HepG2 (cell line): ENCODE results near the gene IFT52. TPM values are rescaled to one million over a fixed set of nuclear protein-coding genes. Genes with fewer than 3 reads are reported as not detected.
A peak's percentile ranks its signal among the peaks of the same experiment; 100 is the strongest.

Experiments
- DNMT3B ChIP-seq: conservative IDR thresholded peaks from 2 replicates; pipeline ENCODE4 v1.6.1; 2016; ENCODE audit warnings: missing biosample characterization, control low read depth
- ESRRA ChIP-seq: sonication (generic); formaldehyde crosslinking; IDR thresholded peaks from 2 replicates; pipeline ENCODE4 v1.5.1; 2020; ENCODE audit warnings: mild to moderate bottlenecking, low read depth, missing genetic modification reagents
- GPN1 ChIP-seq: sonication (generic); formaldehyde crosslinking; IDR thresholded peaks from 2 replicates; pipeline ENCODE4 v1.5.1; 2020; ENCODE audit warnings: missing genetic modification reagents, borderline replicate concordance
- HOXA3 ChIP-seq: sonication (generic); formaldehyde crosslinking; IDR thresholded peaks from 2 replicates; pipeline ENCODE4 v1.5.0; 2020; ENCODE audit warnings: missing genetic modification reagents
- IKZF4 ChIP-seq: sonication (generic); formaldehyde crosslinking; IDR thresholded peaks from 2 replicates; pipeline ENCODE4 v1.5.1; 2020; ENCODE audit warnings: borderline replicate concordance, mild to moderate bottlenecking, low read depth, missing genetic modification reagents; ENCODE audit errors: not compliant biosample characterization
- KLF12 ChIP-seq: sonication (generic); formaldehyde crosslinking; IDR thresholded peaks from 2 replicates; pipeline ENCODE4 v1.4.0; 2020; ENCODE audit warnings: missing genetic modification reagents, borderline replicate concordance
- SAP130 ChIP-seq: IDR thresholded peaks from 2 replicates; pipeline ENCODE4 v1.6.1; 2016; ENCODE audit warnings: low read depth
- SETDB1 ChIP-seq: sonication (generic); formaldehyde crosslinking; IDR thresholded peaks from 2 replicates; pipeline ENCODE4 v1.5.1; 2020; ENCODE audit warnings: missing genetic modification reagents, mild to moderate bottlenecking, borderline replicate concordance
- SMC3 ChIP-seq: IDR thresholded peaks from 2 replicates; pipeline ENCODE4 v1.6.1; 2011; ENCODE audit warnings: low read length, improper control_type of control experiment
- SMYD3 ChIP-seq: sonication (generic); formaldehyde crosslinking; IDR thresholded peaks from 2 replicates; pipeline ENCODE4 v1.8.1; 2023; ENCODE audit warnings: mild to moderate bottlenecking, missing genetic modification reagents
- THAP9 ChIP-seq: sonication (generic); formaldehyde crosslinking; IDR thresholded peaks from 2 replicates; pipeline ENCODE4; 2020; ENCODE audit warnings: missing genetic modification reagents, mild to moderate bottlenecking, borderline replicate concordance
- U2AF1 ChIP-seq: fragments of 200-400 bp; formaldehyde crosslinking; optimal IDR thresholded peaks from 2 replicates; pipeline ENCODE3; 2017; ENCODE audit warnings: mild to moderate bottlenecking, low read depth, low read length
- ZC3H13 ChIP-seq: sonication (generic); formaldehyde crosslinking; IDR thresholded peaks from 2 replicates; pipeline ENCODE4 v1.8.1; 2023; ENCODE audit warnings: mild to moderate bottlenecking, missing genetic modification reagents, moderate library complexity
- ZMAT3 ChIP-seq: sonication (generic); formaldehyde crosslinking; conservative IDR thresholded peaks from 2 replicates; pipeline ENCODE4 v1.7.0; 2021; ENCODE audit warnings: missing genetic modification reagents
- ZNF121 ChIP-seq: sonication (generic); formaldehyde crosslinking; IDR thresholded peaks from 2 replicates; pipeline ENCODE4 v1.5.0; 2020; ENCODE audit warnings: mild to moderate bottlenecking, missing genetic modification reagents
- ZNF224 ChIP-seq: sonication (generic); formaldehyde crosslinking; IDR thresholded peaks from 2 replicates; pipeline ENCODE4 v1.5.0; 2020; ENCODE audit warnings: mild to moderate bottlenecking, missing genetic modification reagents
- ZNF264 ChIP-seq: sonication (generic); formaldehyde crosslinking; IDR thresholded peaks from 2 replicates; pipeline ENCODE4 v1.4.0; 2020; ENCODE audit warnings: missing genetic modification reagents
- ZNF543 ChIP-seq: sonication (generic); formaldehyde crosslinking; IDR thresholded peaks from 2 replicates; pipeline ENCODE4 v1.4.0; 2020; ENCODE audit warnings: mild to moderate bottlenecking, missing genetic modification reagents
- ZNF567 ChIP-seq: sonication (generic); formaldehyde crosslinking; IDR thresholded peaks from 2 replicates; pipeline ENCODE4 v1.8.1; 2023; ENCODE audit warnings: mild to moderate bottlenecking, missing genetic modification reagents, borderline replicate concordance
- ZNF619 ChIP-seq: sonication (generic); formaldehyde crosslinking; IDR thresholded peaks from 2 replicates; pipeline ENCODE4 v1.4.0; 2020; ENCODE audit warnings: mild to moderate bottlenecking, missing genetic modification reagents
- ZNF672 ChIP-seq: sonication (generic); formaldehyde crosslinking; IDR thresholded peaks from 2 replicates; pipeline ENCODE4 v1.8.1; 2022; ENCODE audit warnings: missing genetic modification reagents
- ZSCAN12 ChIP-seq: sonication (generic); formaldehyde crosslinking; IDR thresholded peaks from 2 replicates; pipeline ENCODE4 v1.9.0; 2021; ENCODE audit warnings: mild to moderate bottlenecking, missing genetic modification reagents
- ZSCAN30 ChIP-seq: sonication (generic); formaldehyde crosslinking; IDR thresholded peaks from 2 replicates; pipeline ENCODE4 v1.5.0; 2020; ENCODE audit warnings: mild to moderate bottlenecking, missing genetic modification reagents
- ZXDC ChIP-seq: sonication (generic); formaldehyde crosslinking; IDR thresholded peaks from 2 replicates; pipeline ENCODE4 v1.5.0; 2020; ENCODE audit warnings: mild to moderate bottlenecking, missing genetic modification reagents
- polyA plus RNA-seq, 8 experiments: library from polyadenylated mRNA; depleted of rRNA in 3 of 8; stranded (reverse) in 7 of 8; unstranded in 1 of 8; fragments of >200 nt; fragmentation: Illumina TruSeq in 4 of 8; extraction: Trizol in 4 of 8; gene quantifications; 2 replicates each; pipeline versions ENCODE4 v1.2.1 to v1.2.3, GENCODE V29; 2011 to 2016; ENCODE audit warnings: low read depth in 4 of 8, missing spikeins in 1 of 8, mixed read lengths in 1 of 8; ENCODE audit not compliant: insufficient read depth in 1 of 8
- total RNA-seq, 5 experiments: library from RNA; depleted of rRNA; stranded (reverse); fragments of >200 nt; fragmentation: Illumina TruSeq; extraction: Trizol; gene quantifications; 2 replicates each; pipeline ENCODE4 v1.2.3, GENCODE V29; 2016; ENCODE audit warnings: low read depth in 1 of 5

IFT52 gene
- total and polyA plus RNA-seq, 2 of the 13 experiments (the other 11 are each of a cell fraction or from before 2014, with no cell fraction given): 48.0 to 64.0 TPM

GRCh38 chr20:43691928-43692524, 101.3 kb downstream of the IFT52 start (continued):
- no peak for TF ChIP-seq DNMT3B (CRISPR knock-in tag)
- TF ChIP-seq KLF12 (CRISPR knock-in tag): no peak
- no peak for TF ChIP-seq ZNF672
- TF ChIP-seq ZNF224 (CRISPR knock-in tag): no peak
- TF ChIP-seq ZC3H13: no peak
- TF ChIP-seq ZNF619 (CRISPR knock-in tag): no peak
- no peak for TF ChIP-seq HOXA3
- no peak for TF ChIP-seq ZMAT3 (CRISPR knock-in tag)
- no peak for TF ChIP-seq ZNF543
- no peak for TF ChIP-seq ZNF121 (CRISPR knock-in tag)
- TF ChIP-seq ZXDC (CRISPR knock-in tag): no peak
- no peak for TF ChIP-seq IKZF4 (CRISPR knock-in tag)
- peak; percentile 98 for TF ChIP-seq SMC3
- TF ChIP-seq ZNF567 (CRISPR knock-in tag): no peak
- no peak for TF ChIP-seq U2AF1
- no peak for TF ChIP-seq ESRRA (CRISPR knock-in tag)
- TF ChIP-seq THAP9 (CRISPR knock-in tag): no peak
- TF ChIP-seq ZNF264 (CRISPR knock-in tag): no peak
- no peak for TF ChIP-seq ZSCAN12 (CRISPR knock-in tag)
- no peak for TF ChIP-seq SMYD3 (CRISPR knock-in tag)
- TF ChIP-seq ZSCAN30: no peak
- TF ChIP-seq GPN1 (CRISPR knock-in tag): no peak
- TF ChIP-seq SAP130: peak; percentile 45
- no peak for TF ChIP-seq SETDB1 (CRISPR knock-in tag)
